H9 (cell line): ENCODE results near the gene FCN2. TPM values are rescaled to one million over a fixed set of nuclear protein-coding genes. Genes with fewer than 3 reads are reported as not detected.

ENCODE experiments used
- DNase-seq: peaks from one replicate; pipeline ENCODE4 v3.0.0-alpha.2; 2017
- H2AFZ ChIP-seq: one replicate; pipeline ENCODE4 v1.6.1; 2013; ENCODE audit warnings: mild to moderate bottlenecking, low read length, control low read depth, moderate library complexity
- H2AK5ac ChIP-seq: 2 replicates; pipeline ENCODE4 v1.6.1; 2013; ENCODE audit warnings: low read length, control low read depth, mixed read lengths; ENCODE audit not compliant: insufficient read length
- H2BK120ac ChIP-seq: one replicate; pipeline ENCODE4 v1.6.1; 2013; ENCODE audit warnings: low read depth, mild to moderate bottlenecking, low read length, control low read depth, inconsistent platforms; ENCODE audit not compliant: poor library complexity, severe bottlenecking
- H2BK12ac ChIP-seq: 2 replicates; pipeline ENCODE4 v1.6.1; 2013; ENCODE audit warnings: low read length, control low read depth, mixed read lengths, low read depth; ENCODE audit not compliant: insufficient read length
- H2BK15ac ChIP-seq: 2 replicates; pipeline ENCODE4 v1.6.1; 2013; ENCODE audit warnings: low read depth, low read length, control low read depth
- H2BK20ac ChIP-seq: one replicate; pipeline ENCODE4 v1.6.1; 2013; ENCODE audit warnings: low read depth, mild to moderate bottlenecking, low read length, control low read depth, inconsistent platforms; ENCODE audit not compliant: poor library complexity, severe bottlenecking
- H2BK5ac ChIP-seq: 2 replicates; pipeline ENCODE4 v1.6.1; 2013; ENCODE audit warnings: low read length, control low read depth, mixed read lengths; ENCODE audit not compliant: insufficient read length
- H3K14ac ChIP-seq: 2 replicates; pipeline ENCODE4 v1.6.1; 2013; ENCODE audit warnings: low read length, control low read depth; ENCODE audit not compliant: insufficient read depth
- H3K18ac ChIP-seq: 2 replicates; pipeline ENCODE4 v1.6.1; 2013; ENCODE audit warnings: low read depth, mild to moderate bottlenecking, mixed read lengths, low read length, control low read depth; ENCODE audit not compliant: insufficient read length
- H3K23ac ChIP-seq: 2 replicates; pipeline ENCODE4 v1.6.1; 2013; ENCODE audit warnings: low read length, control low read depth, mixed read lengths, low read depth; ENCODE audit not compliant: insufficient read length
- H3K23me2 ChIP-seq: 2 replicates; pipeline ENCODE4 v1.6.1; 2013; ENCODE audit warnings: low read depth, mild to moderate bottlenecking, mixed read lengths, low read length, control low read depth; ENCODE audit not compliant: insufficient read length, poor library complexity, severe bottlenecking
- H3K27ac ChIP-seq: 2 replicates; pipeline ENCODE4 v1.5.1; 2013; ENCODE audit warnings: low read length, control low read depth, mixed read lengths, low read depth; ENCODE audit not compliant: insufficient read length
- H3K27me3 ChIP-seq: 2 replicates; pipeline ENCODE4 v1.6.1; 2013; ENCODE audit warnings: low read length, control low read depth, inconsistent platforms; ENCODE audit not compliant: insufficient read depth
- H3K4ac ChIP-seq: 2 replicates; pipeline ENCODE4 v1.6.1; 2013; ENCODE audit warnings: low read depth, mild to moderate bottlenecking, control low read depth, inconsistent platforms, low read length, moderate library complexity
- H3K4me1 ChIP-seq: 2 replicates; pipeline ENCODE4 v1.6.1; 2013; ENCODE audit warnings: low read length, control low read depth, inconsistent platforms; ENCODE audit not compliant: insufficient read depth
- H3K4me2 ChIP-seq: 2 replicates; pipeline ENCODE4 v1.6.1; 2013; ENCODE audit warnings: low read length, control low read depth, mixed read lengths; ENCODE audit not compliant: insufficient read length, insufficient read depth
- H3K56ac ChIP-seq: 2 replicates; pipeline ENCODE4 v1.6.1; 2013; ENCODE audit warnings: low read depth, mild to moderate bottlenecking, mixed read lengths, low read length, control low read depth; ENCODE audit not compliant: insufficient read length
- H3K79me1 ChIP-seq: 2 replicates; pipeline ENCODE4 v1.6.1; 2013; ENCODE audit warnings: low read depth, mild to moderate bottlenecking, moderate library complexity, low read length, control low read depth, inconsistent platforms; ENCODE audit not compliant: insufficient read depth, poor library complexity, severe bottlenecking
- H3K79me2 ChIP-seq: 2 replicates; pipeline ENCODE4 v1.6.1; 2013; ENCODE audit warnings: low read length, control low read depth, inconsistent platforms; ENCODE audit not compliant: insufficient read depth
- H3K9ac ChIP-seq: 2 replicates; pipeline ENCODE4 v1.6.1; 2013; ENCODE audit warnings: low read length, control low read depth, mixed read lengths; ENCODE audit not compliant: insufficient read length; ENCODE audit errors: extremely low read depth
- H3K9me3 ChIP-seq: one replicate; pipeline ENCODE4 v1.6.1; 2013; ENCODE audit warnings: low read depth, low read length, inconsistent platforms; ENCODE audit not compliant: control insufficient read depth
- H3T11ph ChIP-seq: one replicate; pipeline ENCODE4 v1.6.1; 2013; ENCODE audit warnings: mild to moderate bottlenecking, low read length, control low read depth, inconsistent platforms
- H4K20me1 ChIP-seq: one replicate; pipeline ENCODE4 v1.6.1; 2013; ENCODE audit not compliant: control insufficient read depth, insufficient read length, insufficient read depth
- H4K5ac ChIP-seq: 2 replicates; pipeline ENCODE4 v1.6.1; 2013; ENCODE audit warnings: low read depth, mild to moderate bottlenecking, mixed read lengths, low read length, control low read depth; ENCODE audit not compliant: insufficient read length
- H4K8ac ChIP-seq: replicated peaks from 2 replicates; pipeline ENCODE4 v1.6.1; 2013; ENCODE audit warnings: low read length, control low read depth, mixed read lengths, low read depth; ENCODE audit not compliant: insufficient read length
- H4K91ac ChIP-seq: 2 replicates; pipeline ENCODE4 v1.6.1; 2013; ENCODE audit warnings: low read depth, mild to moderate bottlenecking, moderate library complexity, mixed read lengths, low read length, control low read depth; ENCODE audit not compliant: insufficient read length
- H3K27ac Mint-ChIP-seq, 3 experiments: 2 replicates in 2 of 3; 3 replicates in 1 of 3; pipeline ENCODE4 v1.8.0; 2020 to 2021; ENCODE audit warnings: mixed read lengths in 3 of 3, mild to moderate bottlenecking in 1 of 3, moderate library complexity in 1 of 3
- H3K27me3 Mint-ChIP-seq: 2 replicates; pipeline ENCODE4 v1.8.0; 2021; ENCODE audit warnings: low read depth, mild to moderate bottlenecking, moderate library complexity, mixed read lengths
- H3K36me3 Mint-ChIP-seq, 3 experiments: 2 replicates in 2 of 3; 3 replicates in 1 of 3; pipeline ENCODE4 v1.8.0; 2020 to 2021; ENCODE audit warnings: low read depth in 3 of 3, mixed read lengths in 3 of 3; ENCODE audit not compliant: insufficient read depth in 1 of 3
- H3K4me1 Mint-ChIP-seq, 2 experiments: 2 replicates each; pipeline ENCODE4 v1.8.0; 2020; ENCODE audit warnings: mixed read lengths in 2 of 2
- H3K4me3 Mint-ChIP-seq, 2 experiments: 2 replicates in 1 of 2; 3 replicates in 1 of 2; pipeline ENCODE4 v1.8.0; 2020 to 2021; ENCODE audit warnings: mild to moderate bottlenecking in 2 of 2, mixed read lengths in 2 of 2, moderate library complexity in 1 of 2
- H3K9me3 Mint-ChIP-seq, 2 experiments: 2 replicates in 1 of 2; 3 replicates in 1 of 2; pipeline ENCODE4 v1.8.0; 2020; ENCODE audit warnings: mild to moderate bottlenecking in 2 of 2, mixed read lengths in 2 of 2, moderate library complexity in 1 of 2
- CTCF ChIP-seq: fragments of 200-600 bp; sonication (generic); conservative IDR thresholded peaks from 3 replicates; pipeline ENCODE4 v1.8.0; 2021; ENCODE audit warnings: antibody characterized with exemption, mild to moderate bottlenecking
- WGBS: extraction: QIAGEN DNeasy Blood & Tissue Kit; methylation state at CpG from one replicate; pipeline ENCODE4 v1.1.7; 2013; ENCODE audit warnings: missing lambda C conversion rate, low lambda C conversion rate, mixed read lengths; ENCODE audit not compliant: insufficient read length; ENCODE audit errors: extremely low coverage; 5-methylcytosine and 5-hydroxymethylcytosine counted together
- total RNA-seq: library from RNA; stranded (reverse); gene quantifications from 2 replicates; pipeline ENCODE4 v1.2.1, GENCODE V29; 2021

The FCN2 gene
- total RNA-seq, 1 experiment from 2014 or later: not detected

- no peak overlapping the region for H2BK20ac ChIP-seq
- H3K18ac ChIP-seq: no peak overlapping the region
- H3K23me2 ChIP-seq: no peaks in the 10 kb centered on the region
- H3K79me1 ChIP-seq: no peaks in the 10 kb centered on the region
- peaks cover 0 to 4% of the 10 kb centered on the region in 2 experiments; a peak in 2 of 4 replicates for H3K4me1 Mint-ChIP-seq
- no peak overlapping the region for H3T11ph ChIP-seq
- no peak overlapping the region for H3K27ac ChIP-seq
- H2AK5ac ChIP-seq: no peak overlapping the region
- H2BK5ac ChIP-seq: no peak overlapping the region
- H4K5ac ChIP-seq: no peak overlapping the region
- H2BK15ac ChIP-seq: no peak overlapping the region
- H3K9ac ChIP-seq: no peak overlapping the region
- H4K91ac ChIP-seq: no peak overlapping the region
- H3K27me3 Mint-ChIP-seq: peaks cover 6% of the 10 kb centered on the region
- no peaks in the 10 kb centered on the region for H3K79me2 ChIP-seq
- H3K4ac ChIP-seq: no peak overlapping the region
- H3K27me3 ChIP-seq: no peaks in the 10 kb centered on the region
- no peak overlapping the region for H3K4me3 Mint-ChIP-seq
- H3K27ac Mint-ChIP-seq: peak overlapping the region in 1 of 3 experiments; percentile 25; a peak in 1 of 7 replicates
- no peak overlapping the region for H2AFZ ChIP-seq
- no peak overlapping the region for H4K8ac ChIP-seq
- DNase-seq: no peak
- no peak overlapping the region for H2BK12ac ChIP-seq
- H3K14ac ChIP-seq: no peak overlapping the region
- H3K9me3 ChIP-seq: peaks cover 7% of the 10 kb centered on the region
- H3K23ac ChIP-seq: no peak overlapping the region
- no peak overlapping the region for H3K4me2 ChIP-seq
- no peak for TF ChIP-seq CTCF
- no peaks in the 10 kb centered on the region for H4K20me1 ChIP-seq
- no peak overlapping the region for H2BK120ac ChIP-seq
- no peak overlapping the region for H3K56ac ChIP-seq
- peaks cover 0 to 18% (median 6%) of the 10 kb centered on the region in 3 experiments; a peak in 4 of 7 replicates for H3K36me3 Mint-ChIP-seq
- H3K9me3 Mint-ChIP-seq: peaks cover 16 to 17% of the 10 kb centered on the region in 2 experiments; a peak in 4 of 5 replicates
- WGBS: no CpG with 5 or more reads among the region's 5 CpGs
- H3K4me1 ChIP-seq: no peaks in the 10 kb centered on the region
These were observed 11.1 kb downstream of the FCN2 start for GRCh38 chr9:134891713-134892112.
